ENCODE results near the gene PRSS56.

Gene PRSS56

GRCh38 chr2:232486558-232487384 lies 33.4 kb upstream of the PRSS56 start:
- no peak for DNase-seq

GRCh38 chr2:232487385-232488096 lies 32.6 kb upstream of the PRSS56 start, which contains the start of gene ECEL1:
Gene ECEL1 (minus strand): TSS chr2:232487834. CDS start chr2:232486653, 1,181 bp downstream.
- DNase-seq, result no peak

- DNase-seq, result no peak
These were observed 32.0 kb upstream of the PRSS56 start for GRCh38 chr2:232488097-232488711.

- no peak for DNase-seq
These were observed 31.4 kb upstream of the PRSS56 start for GRCh38 chr2:232488721-232489300.

- no peak for DNase-seq
These were observed 30.5 kb upstream of the PRSS56 start for GRCh38 chr2:232489516-232490220.

- DNase-seq, result no peak
These were observed 29.7 kb upstream of the PRSS56 start for GRCh38 chr2:232490221-232491138.

GRCh38 chr2:232491139-232491780 lies 28.9 kb upstream of the PRSS56 start:
- DNase-seq, result no peak

GRCh38 chr2:232492236-232492848 lies 27.8 kb upstream of the PRSS56 start:
- DNase-seq, result no peak

- DNase-seq, result no peak
These were observed 27.1 kb upstream of the PRSS56 start for GRCh38 chr2:232492963-232493700.

- no peak for DNase-seq
These were observed 26.3 kb upstream of the PRSS56 start for GRCh38 chr2:232493701-232494474.

GRCh38 chr2:232494542-232494941 lies 25.6 kb upstream of the PRSS56 start:
- no peak for DNase-seq

GRCh38 chr2:232495292-232495691 lies 24.9 kb upstream of the PRSS56 start:
- no peak for DNase-seq

GRCh38 chr2:232496501-232497270 lies 23.5 kb upstream of the PRSS56 start:
- DNase-seq, result no peak

- DNase-seq, result no peak
These were observed 22.8 kb upstream of the PRSS56 start for GRCh38 chr2:232497348-232497747.

GRCh38 chr2:232498452-232498851 lies 21.7 kb upstream of the PRSS56 start:
- DNase-seq, result no peak

GRCh38 chr2:232501331-232501771 lies 18.8 kb upstream of the PRSS56 start:
- peak; percentile 6 for DNase-seq

- DNase-seq, result no peak
These were observed 18.3 kb upstream of the PRSS56 start for GRCh38 chr2:232501794-232502390.

- no peak for DNase-seq
These were observed 17.7 kb upstream of the PRSS56 start for GRCh38 chr2:232502511-232502910.
